ENCODE data around the gene NUP188. TPM values are rescaled to one million over a fixed set of nuclear protein-coding genes. Genes with fewer than 3 reads are reported as not detected.

Gene NUP188
- total and polyA plus RNA-seq, 2 of the 13 experiments (the other 11 are each of a cell fraction or from before 2014, with no cell fraction given): 28.0 to 38.5 TPM

DNA sequence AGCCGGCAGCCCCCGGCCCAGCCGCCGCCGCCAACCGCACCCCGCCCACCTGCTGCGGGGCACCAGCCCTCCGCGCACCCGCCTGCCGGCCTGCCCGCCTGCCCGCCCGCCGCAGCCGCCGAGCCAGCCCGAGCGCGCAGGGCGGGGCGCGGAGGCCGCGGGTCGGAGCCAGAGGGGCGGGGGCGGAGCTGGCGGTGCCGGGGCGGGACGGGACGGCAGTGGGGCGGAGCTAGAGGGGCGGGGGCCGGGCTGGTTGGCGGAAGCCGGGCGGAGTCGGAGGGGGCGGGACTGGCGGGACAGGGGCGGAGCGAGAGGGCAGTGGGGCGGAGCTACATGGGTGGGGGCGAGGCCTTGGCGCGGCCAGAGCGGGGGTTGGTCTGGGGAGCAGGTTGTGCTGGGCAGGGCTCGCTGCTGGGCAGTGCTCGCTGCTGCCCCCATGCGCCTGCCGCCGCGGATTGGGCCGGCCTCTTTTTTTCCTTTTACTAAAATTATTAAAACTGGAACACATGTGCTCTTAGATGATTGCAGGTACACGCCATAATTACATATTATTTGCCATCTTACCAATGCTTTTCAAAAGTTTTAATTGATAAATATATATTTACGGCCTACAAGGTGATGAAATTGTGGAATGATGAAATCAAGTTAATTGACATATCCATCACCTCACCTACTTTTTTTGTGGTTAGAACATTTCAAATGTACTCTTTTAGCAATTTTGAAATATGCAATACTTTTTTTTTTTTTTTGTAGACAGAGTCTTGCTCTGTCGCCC lies 80.9 kb downstream of the NUP188 start, which contains the start of gene SH3GLB2 (continued):
- TF ChIP-seq POLR2A (IDR thresholded peaks at IDR 0.05; ENCODE audit: insufficient read depth in 1 of 2, low read depth in 2 of 2, low read length in 2 of 2): peak in 1 of 2 experiments; percentile 38; a peak in 1 of 4 replicates
- TF ChIP-seq ZFP82 (CRISPR knock-in tag; IDR thresholded peaks at IDR 0.05; ENCODE audit: borderline replicate concordance): no peak
- peak; percentile 55 for TF ChIP-seq SP4 (CRISPR knock-in tag; IDR thresholded peaks at IDR 0.05)
- no peak for TF ChIP-seq KLF13 (CRISPR knock-in tag; IDR thresholded peaks at IDR 0.05)
- TF ChIP-seq, protein P1, sequence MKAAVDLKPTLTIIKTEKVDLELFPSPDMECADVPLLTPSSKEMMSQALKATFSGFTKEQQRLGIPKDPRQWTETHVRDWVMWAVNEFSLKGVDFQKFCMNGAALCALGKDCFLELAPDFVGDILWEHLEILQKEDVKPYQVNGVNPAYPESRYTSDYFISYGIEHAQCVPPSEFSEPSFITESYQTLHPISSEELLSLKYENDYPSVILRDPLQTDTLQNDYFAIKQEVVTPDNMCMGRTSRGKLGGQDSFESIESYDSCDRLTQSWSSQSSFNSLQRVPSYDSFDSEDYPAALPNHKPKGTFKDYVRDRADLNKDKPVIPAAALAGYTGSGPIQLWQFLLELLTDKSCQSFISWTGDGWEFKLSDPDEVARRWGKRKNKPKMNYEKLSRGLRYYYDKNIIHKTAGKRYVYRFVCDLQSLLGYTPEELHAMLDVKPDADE (CRISPR knock-in tag; IDR thresholded peaks at IDR 0.05): no peak
- TF ChIP-seq, protein P2, sequence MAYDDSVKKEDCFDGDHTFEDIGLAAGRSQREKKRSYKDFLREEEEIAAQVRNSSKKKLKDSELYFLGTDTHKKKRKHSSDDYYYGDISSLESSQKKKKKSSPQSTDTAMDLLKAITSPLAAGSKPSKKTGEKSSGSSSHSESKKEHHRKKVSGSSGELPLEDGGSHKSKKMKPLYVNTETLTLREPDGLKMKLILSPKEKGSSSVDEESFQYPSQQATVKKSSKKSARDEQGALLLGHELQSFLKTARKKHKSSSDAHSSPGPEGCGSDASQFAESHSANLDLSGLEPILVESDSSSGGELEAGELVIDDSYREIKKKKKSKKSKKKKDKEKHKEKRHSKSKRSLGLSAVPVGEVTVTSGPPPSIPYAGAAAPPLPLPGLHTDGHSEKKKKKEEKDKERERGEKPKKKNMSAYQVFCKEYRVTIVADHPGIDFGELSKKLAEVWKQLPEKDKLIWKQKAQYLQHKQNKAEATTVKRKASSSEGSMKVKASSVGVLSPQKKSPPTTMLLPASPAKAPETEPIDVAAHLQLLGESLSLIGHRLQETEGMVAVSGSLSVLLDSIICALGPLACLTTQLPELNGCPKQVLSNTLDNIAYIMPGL (CRISPR knock-in tag; IDR thresholded peaks at IDR 0.05; ENCODE audit: borderline replicate concordance in 1 of 2, low read depth in 1 of 2): 0 out of 4 replicates have a peak, but pooled peaks of 1 of the 2 experiments have one; percentile 39
- no peak for TF ChIP-seq ZFP36L1 (CRISPR knock-in tag; IDR thresholded peaks at IDR 0.05)
- TF ChIP-seq, protein P3, sequence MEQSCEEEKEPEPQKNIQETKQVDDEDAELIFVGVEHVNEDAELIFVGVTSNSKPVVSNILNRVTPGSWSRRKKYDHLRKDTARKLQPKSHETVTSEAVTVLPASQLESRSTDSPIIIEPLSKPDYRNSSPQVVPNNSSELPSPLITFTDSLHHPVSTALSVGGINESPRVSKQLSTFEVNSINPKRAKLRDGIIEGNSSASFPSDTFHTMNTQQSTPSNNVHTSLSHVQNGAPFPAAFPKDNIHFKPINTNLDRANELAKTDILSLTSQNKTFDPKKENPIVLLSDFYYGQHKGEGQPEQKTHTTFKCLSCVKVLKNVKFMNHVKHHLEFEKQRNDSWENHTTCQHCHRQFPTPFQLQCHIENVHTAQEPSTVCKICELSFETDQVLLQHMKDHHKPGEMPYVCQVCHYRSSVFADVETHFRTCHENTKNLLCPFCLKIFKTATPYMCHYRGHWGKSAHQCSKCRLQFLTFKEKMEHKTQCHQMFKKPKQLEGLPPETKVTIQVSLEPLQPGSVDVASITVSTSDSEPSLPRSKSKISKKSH (CRISPR knock-in tag; IDR thresholded peaks at IDR 0.05; ENCODE audit: borderline replicate concordance): no peak
- no peak for TF ChIP-seq ZFP37 (CRISPR knock-in tag; IDR thresholded peaks at IDR 0.05; ENCODE audit: borderline replicate concordance)
- TF ChIP-seq DMAP1 (CRISPR knock-in tag; IDR thresholded peaks at IDR 0.05): no peak
- TF ChIP-seq ZNF75D (CRISPR knock-in tag; IDR thresholded peaks at IDR 0.05; ENCODE audit: borderline replicate concordance): no peak
- no peak for TF ChIP-seq ZNF615 (CRISPR knock-in tag; IDR thresholded peaks at IDR 0.05; ENCODE audit: borderline replicate concordance)
- no peak for TF ChIP-seq JDP2 (CRISPR knock-in tag; IDR thresholded peaks at IDR 0.05; ENCODE audit: borderline replicate concordance)
- TF ChIP-seq ZNF136 (CRISPR knock-in tag; IDR thresholded peaks at IDR 0.05; ENCODE audit: low read depth): no peak
- 0 out of 2 replicates have a peak, but pooled peaks have one; percentile 18 for TF ChIP-seq THAP11 (CRISPR knock-in tag; IDR thresholded peaks at IDR 0.05)
- no peak for TF ChIP-seq ZNF674 (CRISPR knock-in tag; IDR thresholded peaks at IDR 0.05; ENCODE audit: low read depth)
- TF ChIP-seq HHEX (CRISPR knock-in tag; IDR thresholded peaks at IDR 0.05): no peak
- TF ChIP-seq, protein P4, sequence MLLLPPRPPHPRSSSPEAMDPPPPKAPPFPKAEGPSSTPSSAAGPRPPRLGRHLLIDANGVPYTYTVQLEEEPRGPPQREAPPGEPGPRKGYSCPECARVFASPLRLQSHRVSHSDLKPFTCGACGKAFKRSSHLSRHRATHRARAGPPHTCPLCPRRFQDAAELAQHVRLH (CRISPR knock-in tag; IDR thresholded peaks at IDR 0.05; ENCODE audit: borderline replicate concordance, low read depth): no peak
- no peak for TF ChIP-seq EHMT2 (IDR thresholded peaks at IDR 0.05; ENCODE audit: borderline replicate concordance, low read depth, low read length)
- no peak for TF ChIP-seq TCF7 (IDR thresholded peaks at IDR 0.05; ENCODE audit: low read depth)
- no peak for TF ChIP-seq SALL2 (CRISPR knock-in tag; IDR thresholded peaks at IDR 0.05)
- no peak for TF ChIP-seq ZNF777 (CRISPR knock-in tag; IDR thresholded peaks at IDR 0.05)
- no peak for TF ChIP-seq SOX6 (IDR thresholded peaks at IDR 0.05)
- 0 out of 2 replicates have a peak, but pooled peaks have one; percentile 3 for TF ChIP-seq SOX6 (CRISPR knock-in tag; IDR thresholded peaks at IDR 0.05)
- no peak for TF ChIP-seq NR2F1 (CRISPR knock-in tag; IDR thresholded peaks at IDR 0.05)
- no peak for TF ChIP-seq ZNF530 (CRISPR knock-in tag; IDR thresholded peaks at IDR 0.05; ENCODE audit: low read depth)
- no peak for TF ChIP-seq LCORL (IDR thresholded peaks at IDR 0.05)
- no peak for TF ChIP-seq LCORL (CRISPR knock-in tag; IDR thresholded peaks at IDR 0.05)

Measured in HepG2 (cell line).